Epithelial cell of esophagus (primary cell): Measurements from ENCODE around the gene ESCO1.
"Not testable (repeated sequence)": the region's sequence is repeated elsewhere in the genome, so short reads cannot be mapped to it uniquely, and the experiment has no call there.

Source experiments
- DNase-seq: peaks from one replicate; pipeline ENCODE4 v3.0.0; 2010; ENCODE audit warnings: low read depth
- H3K4me3 ChIP-seq: 2 replicates; pipeline ENCODE4 v1.5.1; 2011; ENCODE audit warnings: mild to moderate bottlenecking, low read length, control low read depth
- CTCF ChIP-seq: IDR thresholded peaks from 2 replicates; pipeline ENCODE4 v1.5.1; 2011; ENCODE audit warnings: low read depth, mild to moderate bottlenecking, low read length, control low read depth, inconsistent platforms; ENCODE audit not compliant: insufficient read depth; ENCODE audit errors: missing control alignments

Gene ESCO1

GRCh38 chr18:21600526-21601410, at the start of gene ESCO1:
Gene ESCO1, minus strand, starts transcription at chr18:21600704. Its CDS starts 25,861 bp downstream, at chr18:21574843.
- DNase-seq = peak; percentile 99
- TF ChIP-seq CTCF = peak; percentile 59

GRCh38 chr18:21640375-21640774, 39.9 kb upstream of the ESCO1 start:
- peak; percentile 2 for DNase-seq
- H3K4me3 ChIP-seq = not testable (repeated sequence)

More at GRCh38 chr18:21600526-21601410, at the start of gene ESCO1:
- H3K4me3 ChIP-seq = peak within 1 kb of the TSS; percentile 94

GRCh38 chr18:21638822-21639221, 38.3 kb upstream of the ESCO1 start:
- no peak overlapping the region for H3K4me3 ChIP-seq
- no peak for DNase-seq
- no peak for TF ChIP-seq CTCF

- peak; percentile 24 for DNase-seq
Observed at GRCh38 chr18:21636769-21637168, 36.3 kb upstream of the ESCO1 start.

GRCh38 chr18:21634588-21635199, 34.2 kb upstream of the ESCO1 start:
- no peak overlapping the region for H3K4me3 ChIP-seq
- no peak for DNase-seq
- TF ChIP-seq CTCF = no peak

More at GRCh38 chr18:21636769-21637168, 36.3 kb upstream of the ESCO1 start:
- H3K4me3 ChIP-seq = no peak overlapping the region
- no peak for TF ChIP-seq CTCF

GRCh38 chr18:21632393-21632792, 31.9 kb upstream of the ESCO1 start:
- DNase-seq = no peak
- no peak overlapping the region for H3K4me3 ChIP-seq
- TF ChIP-seq CTCF = no peak

- DNase-seq = no peak
- no peak overlapping the region for H3K4me3 ChIP-seq
- TF ChIP-seq CTCF = no peak
Observed at GRCh38 chr18:21629089-21629832, 28.8 kb upstream of the ESCO1 start.

- not testable (repeated sequence) for H3K4me3 ChIP-seq, DNase-seq
Observed at GRCh38 chr18:21621640-21622039, 21.1 kb upstream of the ESCO1 start.
